CD4-positive, CD25-positive, alpha-beta regulatory T cell (primary cell): ENCODE measurements around the gene CCR7. TPM values are rescaled to one million over a fixed set of nuclear protein-coding genes. Genes with fewer than 3 reads are reported as not detected.
A peak's percentile ranks its signal among the peaks of the same experiment; 100 is the strongest.

Experiments
- ATAC-seq, 2 donors: fragments of 150-1000 bp; cut with Tn5 transposase; one replicate each; pipeline ENCODE4 v1.10.0; 2021; ENCODE audit warnings: low read depth in 2 of 2, moderate number of reproducible peaks in 2 of 2, moderate library complexity in 1 of 2
- DNase-seq, 3 donors: peaks; one replicate each; pipeline versions ENCODE4 v3.0.0 to v3.0.0-alpha.2; 2012 to 2022; ENCODE audit warnings: mixed read lengths in 1 of 3
- H3K27ac ChIP-seq: one replicate; pipeline ENCODE4 v1.7.0; 2013; ENCODE audit warnings: mild to moderate bottlenecking, low read length; ENCODE audit not compliant: insufficient read depth, poor library complexity, severe bottlenecking
- H3K27me3 ChIP-seq: one replicate; pipeline ENCODE4 v1.7.0; 2013; ENCODE audit warnings: low read length; ENCODE audit not compliant: control insufficient read depth, insufficient read depth
- H3K36me3 ChIP-seq: one replicate; pipeline ENCODE4 v1.7.0; 2013; ENCODE audit warnings: mild to moderate bottlenecking, low read length, moderate library complexity; ENCODE audit not compliant: control insufficient read depth, insufficient read depth
- H3K4me1 ChIP-seq: 2 replicates; pipeline ENCODE4 v1.7.0; 2013; ENCODE audit warnings: mild to moderate bottlenecking, low read length; ENCODE audit not compliant: insufficient read depth, control insufficient read depth, poor library complexity, severe bottlenecking
- H3K4me3 ChIP-seq: one replicate; pipeline ENCODE4 v1.7.0; 2013; ENCODE audit warnings: low read depth, mild to moderate bottlenecking, low read length, moderate library complexity
- H3K9me3 ChIP-seq, 2 experiments: 1 replicate in 1 of 2; 2 replicates in 1 of 2; pipeline ENCODE4 v1.7.0; 2013; ENCODE audit warnings: low read length in 2 of 2, mild to moderate bottlenecking in 1 of 2, moderate library complexity in 1 of 2; ENCODE audit not compliant: control insufficient read depth in 2 of 2
- H3K27ac Mint-ChIP-seq, 3 donors: one replicate each; pipeline ENCODE4 v1.8.0; 2020 to 2022; ENCODE audit warnings: mild to moderate bottlenecking in 3 of 3, mixed read lengths in 3 of 3, moderate library complexity in 2 of 3
- H3K27me3 Mint-ChIP-seq: one replicate; pipeline ENCODE4 v1.8.0; 2022; ENCODE audit warnings: mild to moderate bottlenecking, mixed read lengths
- H3K36me3 Mint-ChIP-seq: one replicate; pipeline ENCODE4 v1.8.0; 2020; ENCODE audit warnings: mixed read lengths
- H3K4me1 Mint-ChIP-seq, 4 donors: one replicate each; pipeline ENCODE4 v1.8.0; 2020 to 2022; ENCODE audit warnings: mixed read lengths in 4 of 4, mild to moderate bottlenecking in 1 of 4
- H3K4me3 Mint-ChIP-seq, 4 donors: one replicate each; pipeline ENCODE4 v1.8.0; 2020 to 2022; ENCODE audit warnings: mild to moderate bottlenecking in 4 of 4, mixed read lengths in 4 of 4, moderate library complexity in 3 of 4
- H3K9me3 Mint-ChIP-seq, 7 donors: one replicate each; pipeline ENCODE4 v1.8.0; 2020 to 2022; ENCODE audit warnings: mixed read lengths in 7 of 7, mild to moderate bottlenecking in 3 of 7, moderate library complexity in 2 of 7
- polyA plus RNA-seq, 4 donors: library from polyadenylated mRNA; unstranded; fragments of 300-500 nt; fragmentation: Illumina TruSeq; gene quantifications; one replicate each; pipeline ENCODE4 v1.2.3, GENCODE V29; 2021
- total RNA-seq: library from RNA; stranded (reverse); gene quantifications from one replicate; pipeline ENCODE4 v1.2.3, GENCODE V29; 2022

Gene CCR7
- total and polyA plus RNA-seq, 5 donors from 2014 or later = 192 to 828 (median 530) TPM

DNA sequence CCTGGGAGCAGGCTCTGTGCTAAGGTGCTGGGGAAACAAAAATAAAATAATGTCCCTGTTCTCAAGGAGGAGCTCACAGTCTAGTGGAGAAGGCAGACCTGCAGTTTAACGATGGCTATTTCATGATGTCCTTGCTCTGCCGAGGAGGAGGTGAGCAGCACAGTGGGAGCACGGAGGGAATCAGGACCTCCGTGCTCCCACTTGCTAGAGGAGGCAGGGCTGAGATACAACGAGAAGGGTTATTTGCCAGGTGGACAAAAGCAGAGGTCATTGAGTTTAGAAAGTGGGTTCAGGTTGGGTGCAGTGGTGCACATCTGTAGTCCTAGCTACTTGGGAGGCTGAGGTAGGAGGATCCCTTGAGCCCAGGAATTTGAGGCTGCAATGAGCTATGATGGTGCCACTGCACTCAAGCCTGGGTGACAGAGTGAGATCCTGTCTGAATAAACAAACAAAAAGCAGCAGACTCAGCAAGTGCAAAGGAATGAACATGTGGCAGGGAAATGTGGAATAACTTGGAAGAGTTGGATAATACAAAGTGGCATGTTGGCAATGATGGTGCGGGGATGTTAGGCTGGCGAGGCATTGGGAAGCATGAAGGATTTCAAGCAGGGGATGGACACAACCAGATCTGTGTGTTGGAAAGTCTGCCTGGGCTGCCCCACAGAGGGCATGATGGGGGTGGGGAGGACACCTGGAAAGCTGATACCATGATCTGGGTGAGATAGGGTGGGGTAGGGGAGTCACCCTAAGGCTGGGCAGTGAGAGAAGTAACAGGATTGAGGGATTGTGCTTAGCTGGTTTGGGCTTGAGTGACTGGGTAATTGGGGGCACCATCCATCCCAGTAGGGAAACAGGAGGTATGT, 51.0 kb downstream of the CCR7 start:
- Histone ChIP-seq H3K4me3 (no peak overlapping the region), H3K9me3 (no peaks in the 10 kb centered on the region), H3K36me3 (no peaks in the 10 kb centered on the region), H3K4me1 (peaks cover 40% of the 10 kb centered on the region), H3K27ac (no peak overlapping the region), H3K27me3 (peaks cover 1% of the 10 kb centered on the region)
- H3K4me1 Mint-ChIP-seq = peaks cover 17 to 56% (median 40%) of the 10 kb centered on the region in 4 donors
- peak overlapping the region in 1 of 4 donors; percentile 89 for H3K4me3 Mint-ChIP-seq
- ATAC-seq = no peak
- DNase-seq = no peak
- peak overlapping the region in 2 of 3 donors; percentile 5 to 15 for H3K27ac Mint-ChIP-seq
- peaks cover 22% of the 10 kb centered on the region for H3K27me3 Mint-ChIP-seq
- H3K9me3 Mint-ChIP-seq = no peaks in the 10 kb centered on the region
- H3K36me3 Mint-ChIP-seq = no peaks in the 10 kb centered on the region

GRCh38 chr17:40511667-40512220, 53.5 kb downstream of the CCR7 start:
- Histone ChIP-seq H3K4me3 (no peak overlapping the region), H3K27me3 (peaks cover 1% of the 10 kb centered on the region), H3K27ac (no peak overlapping the region), H3K36me3 (no peaks in the 10 kb centered on the region), H3K4me1 (peaks cover 22% of the 10 kb centered on the region), H3K9me3 (no peaks in the 10 kb centered on the region)
- no peaks in the 10 kb centered on the region for H3K36me3 Mint-ChIP-seq
- H3K9me3 Mint-ChIP-seq = no peaks in the 10 kb centered on the region
- H3K27ac Mint-ChIP-seq = no peak overlapping the region
- H3K4me1 Mint-ChIP-seq = peaks cover 4 to 33% (median 28%) of the 10 kb centered on the region in 4 donors
- H3K27me3 Mint-ChIP-seq = peaks cover 27% of the 10 kb centered on the region
- ATAC-seq (no peak), DNase-seq (no peak)
- no peak overlapping the region for H3K4me3 Mint-ChIP-seq

DNA sequence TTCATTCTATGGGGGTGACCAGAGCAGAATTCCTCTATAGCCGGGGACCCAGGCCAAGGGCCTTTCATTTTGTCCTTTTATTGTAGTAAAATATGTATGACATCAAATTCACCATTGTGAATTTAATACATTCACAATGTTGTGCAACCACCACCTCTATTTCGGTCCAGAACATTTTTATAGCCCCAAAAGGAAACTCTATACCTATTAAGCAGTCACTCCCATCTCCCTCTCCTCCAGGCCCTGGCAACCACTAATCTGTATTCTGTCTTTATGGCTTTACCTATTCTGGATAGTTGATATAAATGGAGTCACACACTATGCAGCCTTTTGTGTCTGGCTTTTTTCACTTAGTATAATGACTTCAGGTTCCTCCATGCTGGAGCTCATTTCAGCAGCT, 54.1 kb downstream of the CCR7 start:
- Mint-ChIP-seq H3K27me3 (peaks cover 22% of the 10 kb centered on the region), H3K4me3 (no peak overlapping the region), H3K36me3 (no peaks in the 10 kb centered on the region), H3K27ac (no peak overlapping the region), H3K9me3 (no peaks in the 10 kb centered on the region), H3K4me1 (peaks cover 0 to 27% (median 23%) of the 10 kb centered on the region in 4 donors)
- Histone ChIP-seq H3K4me3 (no peak overlapping the region), H3K36me3 (no peaks in the 10 kb centered on the region), H3K9me3 (no peaks in the 10 kb centered on the region), H3K27ac (no peak overlapping the region), H3K27me3 (peaks cover 1% of the 10 kb centered on the region), H3K4me1 (peaks cover 16% of the 10 kb centered on the region)
- ATAC-seq (no peak), DNase-seq (no peak)

- Histone ChIP-seq H3K27ac (no peak overlapping the region), H3K27me3 (peaks cover under 1% of the 10 kb centered on the region), H3K4me3 (no peak overlapping the region), H3K36me3 (no peaks in the 10 kb centered on the region), H3K4me1 (peaks cover 7% of the 10 kb centered on the region), H3K9me3 (no peaks in the 10 kb centered on the region)
- DNase-seq = no peak
- Mint-ChIP-seq H3K27ac (no peak overlapping the region), H3K4me3 (no peak overlapping the region), H3K27me3 (peaks cover 19% of the 10 kb centered on the region), H3K9me3 (no peaks in the 10 kb centered on the region), H3K4me1 (peaks cover 0 to 18% (median 17%) of the 10 kb centered on the region in 4 donors), H3K36me3 (no peaks in the 10 kb centered on the region)
- ATAC-seq = no peak
These were observed 55.0 kb downstream of the CCR7 start for GRCh38 chr17:40510328-40510648.

GRCh38 chr17:40509626-40510327, 55.5 kb downstream of the CCR7 start:
- Mint-ChIP-seq H3K27ac (no peak overlapping the region), H3K9me3 (no peaks in the 10 kb centered on the region), H3K36me3 (no peaks in the 10 kb centered on the region), H3K4me1 (peaks cover 0 to 18% (median 13%) of the 10 kb centered on the region in 4 donors), H3K4me3 (no peak overlapping the region), H3K27me3 (peaks cover 17% of the 10 kb centered on the region)
- ATAC-seq = no peak
- Histone ChIP-seq H3K27me3 (no peaks in the 10 kb centered on the region), H3K9me3 (no peaks in the 10 kb centered on the region), H3K4me3 (no peak overlapping the region), H3K4me1 (peaks cover 2% of the 10 kb centered on the region), H3K27ac (no peak overlapping the region), H3K36me3 (no peaks in the 10 kb centered on the region)
- no peak for DNase-seq

DNA sequence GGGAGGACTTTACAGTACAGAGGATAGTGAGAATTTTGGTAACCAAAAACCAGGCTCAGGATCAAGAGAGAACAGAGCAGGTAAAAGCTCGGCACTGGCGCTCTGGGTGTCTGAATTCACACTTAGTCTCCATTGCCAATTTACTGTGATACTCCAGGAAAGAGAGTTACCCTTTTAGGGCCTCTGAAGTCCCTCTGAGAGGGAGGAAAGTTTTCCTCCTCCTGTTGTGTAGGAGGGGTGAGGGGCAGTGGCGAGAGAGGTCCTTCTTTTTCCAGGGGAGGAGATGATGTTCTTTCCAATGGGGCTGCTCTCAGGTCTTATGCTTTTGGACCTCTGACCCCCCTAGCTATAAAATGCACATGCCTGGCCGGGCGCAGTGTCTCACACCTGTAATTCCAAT, 58.5 kb downstream of the CCR7 start:
- Histone ChIP-seq H3K27ac (no peak overlapping the region), H3K4me1 (no peaks in the 10 kb centered on the region), H3K9me3 (no peaks in the 10 kb centered on the region), H3K36me3 (no peaks in the 10 kb centered on the region), H3K27me3 (no peaks in the 10 kb centered on the region), H3K4me3 (no peak overlapping the region)
- no peak overlapping the region for H3K27ac Mint-ChIP-seq
- ATAC-seq (no peak), DNase-seq (no peak)
- no peaks in the 10 kb centered on the region for H3K9me3 Mint-ChIP-seq
- H3K27me3 Mint-ChIP-seq = peaks cover 12% of the 10 kb centered on the region
- H3K4me3 Mint-ChIP-seq = no peak overlapping the region
- H3K4me1 Mint-ChIP-seq = peaks cover 0 to 4% (median 2%) of the 10 kb centered on the region in 4 donors
- no peaks in the 10 kb centered on the region for H3K36me3 Mint-ChIP-seq
